Amniotic stem cell (primary cell): ENCODE measurements around the gene NEK11.

Experiments
- DNase-seq: peaks from one replicate; lab custom pipeline; 2025; lab: John Stamatoyannopoulos, UW

NEK11 gene

GRCh38 chr3:131223373-131224289 is 197.0 kb downstream of the NEK11 start:
- no peak for DNase-seq

- no peak for DNase-seq
Observed at GRCh38 chr3:131224886-131225550, 198.3 kb downstream of the NEK11 start.

- no peak for DNase-seq
Observed at GRCh38 chr3:131228522-131228921, 201.8 kb downstream of the NEK11 start.

GRCh38 chr3:131231710-131232389 is 205.2 kb downstream of the NEK11 start:
- DNase-seq: no peak

- no peak for DNase-seq
Observed at GRCh38 chr3:131232711-131233267, 206.1 kb downstream of the NEK11 start.

GRCh38 chr3:131233900-131234668 is 207.4 kb downstream of the NEK11 start:
- no peak for DNase-seq

GRCh38 chr3:131236421-131236820 is 209.7 kb downstream of the NEK11 start:
- DNase-seq: no peak

- no peak for DNase-seq
Observed at GRCh38 chr3:131238496-131238895, 211.8 kb downstream of the NEK11 start.

GRCh38 chr3:131239267-131239666 is 212.6 kb downstream of the NEK11 start:
- DNase-seq: no peak

- DNase-seq: no peak
Observed at GRCh38 chr3:131242201-131242600, 215.5 kb downstream of the NEK11 start.

GRCh38 chr3:131250466-131250865 is 223.8 kb downstream of the NEK11 start:
- DNase-seq: no peak

GRCh38 chr3:131260525-131260924 is 233.8 kb downstream of the NEK11 start:
- DNase-seq: no peak

- DNase-seq: no peak
Observed at GRCh38 chr3:131261104-131261503, 234.4 kb downstream of the NEK11 start.

- no peak for DNase-seq
Observed at GRCh38 chr3:131275556-131275955, 248.9 kb downstream of the NEK11 start.

- DNase-seq: no peak
Observed at GRCh38 chr3:131277836-131278497, 251.3 kb downstream of the NEK11 start.

GRCh38 chr3:131279577-131279976 is 252.9 kb downstream of the NEK11 start:
- DNase-seq: no peak

GRCh38 chr3:131282379-131282778 is 255.7 kb downstream of the NEK11 start:
- no peak for DNase-seq

- DNase-seq: no peak
Observed at GRCh38 chr3:131282967-131283366, 256.3 kb downstream of the NEK11 start.

GRCh38 chr3:131283862-131284261 is 257.2 kb downstream of the NEK11 start:
- DNase-seq: no peak

GRCh38 chr3:131284302-131284701 is 257.6 kb downstream of the NEK11 start:
- DNase-seq: no peak

GRCh38 chr3:131285456-131285855 is 258.8 kb downstream of the NEK11 start:
- DNase-seq: no peak
